LNCAP (cell line): ENCODE results near the gene MRPL18.

Experiments
- TF ChIP-seq, protein P1 (sequence below): fragments of 450-650 bp; IDR thresholded peaks from 2 replicates; pipeline ENCODE4 v1.5.1; 2017; ENCODE audit warnings: mild to moderate bottlenecking

The MRPL18 gene

GRCh38 chr6:159815410-159815809 is 25.1 kb downstream of the MRPL18 start:
- TF ChIP-seq, protein P1, sequence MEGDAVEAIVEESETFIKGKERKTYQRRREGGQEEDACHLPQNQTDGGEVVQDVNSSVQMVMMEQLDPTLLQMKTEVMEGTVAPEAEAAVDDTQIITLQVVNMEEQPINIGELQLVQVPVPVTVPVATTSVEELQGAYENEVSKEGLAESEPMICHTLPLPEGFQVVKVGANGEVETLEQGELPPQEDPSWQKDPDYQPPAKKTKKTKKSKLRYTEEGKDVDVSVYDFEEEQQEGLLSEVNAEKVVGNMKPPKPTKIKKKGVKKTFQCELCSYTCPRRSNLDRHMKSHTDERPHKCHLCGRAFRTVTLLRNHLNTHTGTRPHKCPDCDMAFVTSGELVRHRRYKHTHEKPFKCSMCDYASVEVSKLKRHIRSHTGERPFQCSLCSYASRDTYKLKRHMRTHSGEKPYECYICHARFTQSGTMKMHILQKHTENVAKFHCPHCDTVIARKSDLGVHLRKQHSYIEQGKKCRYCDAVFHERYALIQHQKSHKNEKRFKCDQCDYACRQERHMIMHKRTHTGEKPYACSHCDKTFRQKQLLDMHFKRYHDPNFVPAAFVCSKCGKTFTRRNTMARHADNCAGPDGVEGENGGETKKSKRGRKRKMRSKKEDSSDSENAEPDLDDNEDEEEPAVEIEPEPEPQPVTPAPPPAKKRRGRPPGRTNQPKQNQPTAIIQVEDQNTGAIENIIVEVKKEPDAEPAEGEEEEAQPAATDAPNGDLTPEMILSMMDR, result no peak

- TF ChIP-seq, protein P1, result no peak
Observed at GRCh38 chr6:159817951-159818739, 27.9 kb downstream of the MRPL18 start.

DNA sequence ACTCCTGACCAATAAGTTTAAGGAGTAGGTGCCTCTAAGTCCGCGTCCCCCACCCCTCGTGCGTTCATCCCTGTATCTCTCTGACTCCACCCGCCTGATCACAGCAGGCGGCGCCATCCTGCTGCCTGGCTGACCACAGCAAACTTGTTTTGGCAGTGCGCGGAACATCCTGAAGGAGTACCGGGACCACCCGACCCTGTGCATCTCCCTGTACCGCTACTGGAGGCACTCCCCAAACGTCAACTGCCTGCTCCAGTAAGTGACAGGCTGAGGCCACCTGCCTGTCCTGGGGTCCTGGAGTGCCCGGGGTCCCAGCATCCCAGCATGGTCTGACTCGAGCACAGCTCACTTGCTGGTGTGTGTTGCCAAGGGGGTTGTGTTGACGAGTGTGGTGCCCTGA is 28.8 kb downstream of the MRPL18 start:
- TF ChIP-seq, protein P1, result no peak

- TF ChIP-seq, protein P1, result no peak
Observed at GRCh38 chr6:159819932-159820640, 29.8 kb downstream of the MRPL18 start.

DNA sequence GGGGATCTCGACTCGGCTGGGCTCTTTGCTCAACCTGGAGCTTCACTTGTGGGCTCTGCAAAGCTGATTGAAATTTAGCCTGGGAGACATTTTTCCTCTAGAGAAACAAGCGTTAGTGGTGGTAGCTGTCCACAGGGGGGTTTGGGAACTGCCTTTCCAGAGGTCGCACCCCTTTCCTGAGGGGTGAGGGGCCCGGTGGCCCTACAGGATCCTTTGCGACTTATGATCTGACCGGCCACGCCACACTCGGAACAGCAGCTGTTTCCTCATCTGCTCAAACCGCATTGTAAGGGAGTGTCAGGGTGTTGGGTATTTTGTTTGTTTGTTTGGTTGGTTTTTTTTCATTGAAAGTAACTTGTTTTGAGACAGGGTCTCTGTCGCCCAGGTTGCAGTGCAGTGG is 30.9 kb downstream of the MRPL18 start:
- TF ChIP-seq, protein P1, result no peak

- TF ChIP-seq, protein P1, result no peak
Observed at GRCh38 chr6:159821726-159822125, 31.5 kb downstream of the MRPL18 start.

DNA sequence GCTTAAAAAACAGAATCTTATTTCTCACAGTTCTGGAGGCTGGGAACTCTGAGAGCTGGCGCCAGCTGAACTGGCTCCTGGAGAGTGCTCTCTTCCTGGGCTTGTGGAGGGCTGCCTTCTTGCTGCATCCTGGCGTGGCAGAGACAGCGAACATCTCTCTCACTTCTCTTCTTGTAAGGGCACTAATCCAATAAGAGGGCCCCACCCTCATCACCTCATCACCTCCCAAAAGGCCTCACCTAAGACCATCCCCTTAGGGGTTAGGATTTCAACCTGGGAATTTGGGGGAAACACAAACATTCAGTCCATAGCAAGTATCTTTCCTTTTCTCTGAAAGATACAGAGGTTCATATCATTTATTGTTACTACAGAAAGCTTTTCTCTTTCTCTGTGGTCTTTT is 33.7 kb downstream of the MRPL18 start:
- TF ChIP-seq, protein P1, result no peak
